HG02981 (cell line): ENCODE data around the gene KCNIP2.

Experiments
- ATAC-seq: cut with Tn5 transposase; IDR thresholded peaks from one replicate; pipeline ENCODE4 v1.9.1; 2021; ENCODE audit warnings: mild to moderate bottlenecking, moderate library complexity; ENCODE audit not compliant: unreplicated experiment

KCNIP2 gene

GRCh38 chr10:101856626-101857025, 13.0 kb upstream of the KCNIP2 start:
- ATAC-seq, result no peak

GRCh38 chr10:101851411-101852116, 8.0 kb upstream of the KCNIP2 start:
- no peak for ATAC-seq

- ATAC-seq, result no peak
These were observed 7.1 kb upstream of the KCNIP2 start for GRCh38 chr10:101850749-101851148.

GRCh38 chr10:101848894-101849351, 5.3 kb upstream of the KCNIP2 start:
- no peak for ATAC-seq

GRCh38 chr10:101848408-101848807, 4.8 kb upstream of the KCNIP2 start:
- ATAC-seq, result no peak

GRCh38 chr10:101845893-101846292, 2.3 kb upstream of the KCNIP2 start:
- ATAC-seq, result no peak

- ATAC-seq, result no peak
These were observed 1.8 kb downstream of the KCNIP2 start for GRCh38 chr10:101841826-101842225.

GRCh38 chr10:101840741-101841453, 2.7 kb downstream of the KCNIP2 start:
- peak; percentile 59 for ATAC-seq

GRCh38 chr10:101840102-101840684, 3.4 kb downstream of the KCNIP2 start:
- ATAC-seq, result no peak

- ATAC-seq, result no peak
These were observed 4.1 kb downstream of the KCNIP2 start for GRCh38 chr10:101839416-101840063.

GRCh38 chr10:101839002-101839401, 4.6 kb downstream of the KCNIP2 start:
- no peak for ATAC-seq

GRCh38 chr10:101838416-101838970, 5.1 kb downstream of the KCNIP2 start:
- ATAC-seq, result no peak

GRCh38 chr10:101837748-101838147, 5.9 kb downstream of the KCNIP2 start:
- ATAC-seq, result no peak

GRCh38 chr10:101835362-101835761, 8.2 kb downstream of the KCNIP2 start:
- ATAC-seq, result no peak

GRCh38 chr10:101834341-101834740, 9.3 kb downstream of the KCNIP2 start:
- ATAC-seq, result no peak

- ATAC-seq, result no peak
These were observed 10.1 kb downstream of the KCNIP2 start for GRCh38 chr10:101833466-101833865.

- no peak for ATAC-seq
These were observed 11.3 kb downstream of the KCNIP2 start for GRCh38 chr10:101832325-101832771.

- ATAC-seq, result no peak
These were observed 12.3 kb downstream of the KCNIP2 start for GRCh38 chr10:101831169-101831811.

GRCh38 chr10:101830322-101831168, 13.1 kb downstream of the KCNIP2 start:
- peak; percentile 54 for ATAC-seq
